ENCODE results near the gene ATP9A.

The ATP9A gene

GRCh38 chr20:51602131-51602530 lies 166.1 kb downstream of the ATP9A start:
- DNase-seq (ENCODE audit: low spot score), result no peak

- DNase-seq (ENCODE audit: low spot score), result no peak
Observed at GRCh38 chr20:51600950-51601349, 167.2 kb downstream of the ATP9A start.

- no peak for DNase-seq (ENCODE audit: low spot score)
Observed at GRCh38 chr20:51600016-51600420, 168.2 kb downstream of the ATP9A start.

- DNase-seq (ENCODE audit: low spot score), result no peak
Observed at GRCh38 chr20:51598556-51598955, 169.6 kb downstream of the ATP9A start.

GRCh38 chr20:51597389-51598231 lies 170.6 kb downstream of the ATP9A start:
- DNase-seq (ENCODE audit: low spot score), result no peak

- no peak for DNase-seq (ENCODE audit: low spot score)
Observed at GRCh38 chr20:51596668-51597388, 171.4 kb downstream of the ATP9A start.

GRCh38 chr20:51595744-51596143 lies 172.4 kb downstream of the ATP9A start:
- DNase-seq (ENCODE audit: low spot score), result no peak

- peak; percentile 84 for DNase-seq (ENCODE audit: low spot score)
Observed at GRCh38 chr20:51595058-51595532, 173.1 kb downstream of the ATP9A start.

GRCh38 chr20:51594236-51595057 lies 173.7 kb downstream of the ATP9A start:
- no peak for DNase-seq (ENCODE audit: low spot score)

- DNase-seq (ENCODE audit: low spot score), result no peak
Observed at GRCh38 chr20:51593584-51593983, 174.6 kb downstream of the ATP9A start.

- no peak for DNase-seq (ENCODE audit: low spot score)
Observed at GRCh38 chr20:51592564-51592963, 175.6 kb downstream of the ATP9A start.

GRCh38 chr20:51591871-51592270 lies 176.3 kb downstream of the ATP9A start:
- DNase-seq (ENCODE audit: low spot score), result no peak

GRCh38 chr20:51588762-51589161 lies 179.4 kb downstream of the ATP9A start:
- DNase-seq (ENCODE audit: low spot score), result no peak

GRCh38 chr20:51587145-51587544 lies 181.0 kb downstream of the ATP9A start:
- no peak for DNase-seq (ENCODE audit: low spot score)

GRCh38 chr20:51586005-51586440 lies 182.2 kb downstream of the ATP9A start:
- peak; percentile 36 for DNase-seq (ENCODE audit: low spot score)

- DNase-seq (ENCODE audit: low spot score), result no peak
Observed at GRCh38 chr20:51585148-51585547, 183.0 kb downstream of the ATP9A start.

- peak; percentile 35 for DNase-seq (ENCODE audit: low spot score)
Observed at GRCh38 chr20:51584737-51585136, 183.5 kb downstream of the ATP9A start.

GRCh38 chr20:51584116-51584515 lies 184.1 kb downstream of the ATP9A start:
- DNase-seq (ENCODE audit: low spot score), result no peak

GRCh38 chr20:51583499-51583898 lies 184.7 kb downstream of the ATP9A start:
- DNase-seq (ENCODE audit: low spot score), result no peak

- DNase-seq (ENCODE audit: low spot score), result no peak
Observed at GRCh38 chr20:51583073-51583472, 185.1 kb downstream of the ATP9A start.

GRCh38 chr20:51581571-51581970 lies 186.6 kb downstream of the ATP9A start:
- DNase-seq (ENCODE audit: low spot score), result no peak

GRCh38 chr20:51579137-51579536 lies 189.1 kb downstream of the ATP9A start:
- DNase-seq (ENCODE audit: low spot score), result no peak

All from SK-N-DZ (cell line).